NCI-H1105 (cell line): ENCODE measurements around the gene SUMO3.
A peak's percentile ranks its signal among the peaks of the same experiment; 100 is the strongest.

Experiments used
- DNase-seq: peaks from one replicate; lab custom pipeline; 2025; lab: John Stamatoyannopoulos, UW

Gene SUMO3

GRCh38 chr21:44778499-44778911 is 39.4 kb downstream of the SUMO3 start:
- no peak for DNase-seq

- DNase-seq, result no peak
Observed at GRCh38 chr21:44778094-44778493, 39.8 kb downstream of the SUMO3 start.

- DNase-seq, result no peak
Observed at GRCh38 chr21:44774972-44775371, 42.9 kb downstream of the SUMO3 start.

- peak; percentile 37 for DNase-seq
Observed at GRCh38 chr21:44773291-44773932, 44.5 kb downstream of the SUMO3 start.

- no peak for DNase-seq
Observed at GRCh38 chr21:44771896-44772525, 45.9 kb downstream of the SUMO3 start.

GRCh38 chr21:44767834-44768831 is 49.7 kb downstream of the SUMO3 start:
- no peak for DNase-seq

- DNase-seq, result no peak
Observed at GRCh38 chr21:44766818-44767354, 51.0 kb downstream of the SUMO3 start.

GRCh38 chr21:44766014-44766817 is 51.6 kb downstream of the SUMO3 start:
- no peak for DNase-seq

GRCh38 chr21:44765231-44766013 is 52.4 kb downstream of the SUMO3 start:
- DNase-seq, result no peak

GRCh38 chr21:44764319-44765230 is 53.3 kb downstream of the SUMO3 start:
- DNase-seq, result no peak

- DNase-seq, result no peak
Observed at GRCh38 chr21:44763451-44764318, 54.2 kb downstream of the SUMO3 start.

- no peak for DNase-seq
Observed at GRCh38 chr21:44763050-44763378, 54.8 kb downstream of the SUMO3 start.

GRCh38 chr21:44762221-44763049 is 55.4 kb downstream of the SUMO3 start:
- DNase-seq, result no peak

GRCh38 chr21:44761747-44762208 is 56.1 kb downstream of the SUMO3 start:
- DNase-seq, result peak; percentile 4

GRCh38 chr21:44761011-44761729 is 56.7 kb downstream of the SUMO3 start:
- DNase-seq, result peak; percentile 27

- no peak for DNase-seq
Observed at GRCh38 chr21:44760376-44760775, 57.5 kb downstream of the SUMO3 start.
